GM18519 (cell line): ENCODE data around the gene NUDT2.
"Not testable (repeated sequence)": the region's sequence is repeated elsewhere in the genome, so short reads cannot be mapped to it uniquely, and the experiment has no call there.

Experiments used
- ATAC-seq: cut with Tn5 transposase; IDR thresholded peaks from one replicate; pipeline ENCODE4 v1.9.1; 2021; ENCODE audit warnings: mild to moderate bottlenecking, moderate library complexity; ENCODE audit not compliant: unreplicated experiment, low FRiP score

NUDT2 gene

GRCh38 chr9:34328987-34329832 is at the start of gene NUDT2, which contains the start of gene KIF24:
TSS of gene NUDT2 (plus strand) at chr9:34329569. CDS start at chr9:34339040, 9,471 bp downstream.
TSS of gene KIF24 (minus strand) at chr9:34329268. CDS start at chr9:34311346, 17,922 bp downstream.
- ATAC-seq: peak; percentile 86

DNA sequence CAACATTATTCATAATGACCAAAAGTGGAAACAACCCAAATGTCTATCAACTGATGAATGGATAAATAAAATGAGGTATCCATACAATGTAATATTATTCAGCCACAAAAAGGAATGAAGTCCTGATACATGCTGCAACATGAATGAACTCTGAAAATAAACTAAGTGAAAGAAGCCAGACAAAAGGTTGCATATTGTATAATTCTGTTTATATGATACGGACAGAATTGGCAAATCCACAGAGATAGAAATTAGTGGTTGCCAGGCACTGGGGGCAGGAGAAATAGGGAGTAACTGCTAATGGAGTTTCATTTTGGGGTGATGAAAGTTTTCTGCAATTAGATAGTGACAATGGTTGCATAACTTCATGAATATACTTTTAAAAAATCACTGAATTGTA is 47.3 kb upstream of the NUDT2 start:
- no peak for ATAC-seq

DNA sequence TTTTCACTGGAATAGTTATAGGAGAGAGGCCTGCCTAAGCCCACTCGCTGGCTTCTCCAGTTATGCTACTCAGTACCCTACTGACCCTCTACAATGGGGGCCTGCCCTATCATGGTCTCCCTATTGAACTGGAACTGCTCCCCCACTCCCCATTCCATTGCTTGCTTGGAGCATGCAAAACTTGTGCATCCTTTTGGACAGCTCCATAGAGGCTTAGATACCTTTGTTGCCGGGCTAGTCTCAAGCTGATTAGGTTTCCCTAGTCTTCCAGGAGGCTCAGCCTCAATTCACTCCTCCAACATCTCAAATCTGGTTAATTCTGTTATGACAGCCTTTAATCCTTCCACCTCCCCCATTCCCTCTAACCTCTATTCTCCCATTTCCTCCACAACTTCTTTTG is 40.2 kb upstream of the NUDT2 start:
- no peak for ATAC-seq

DNA sequence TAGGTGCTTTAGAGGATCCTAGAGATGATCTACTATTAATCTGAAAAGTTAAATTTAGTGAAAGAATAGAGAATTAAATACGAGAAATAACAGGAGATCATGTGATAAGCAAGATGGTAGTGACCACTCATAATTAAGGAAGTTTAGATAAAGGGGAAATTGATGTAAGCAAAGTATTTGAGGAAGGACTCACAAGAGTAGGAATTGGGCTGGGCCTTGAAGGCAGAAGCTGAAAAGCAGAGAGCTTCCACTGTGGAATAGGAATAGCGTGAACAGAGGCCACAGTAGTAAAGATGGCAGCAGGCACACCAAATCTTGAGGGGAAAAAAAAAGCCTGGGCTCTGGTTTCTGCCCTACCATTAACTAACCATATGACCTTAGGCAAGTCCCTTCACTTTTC is 38.3 kb upstream of the NUDT2 start:
- no peak for ATAC-seq

DNA sequence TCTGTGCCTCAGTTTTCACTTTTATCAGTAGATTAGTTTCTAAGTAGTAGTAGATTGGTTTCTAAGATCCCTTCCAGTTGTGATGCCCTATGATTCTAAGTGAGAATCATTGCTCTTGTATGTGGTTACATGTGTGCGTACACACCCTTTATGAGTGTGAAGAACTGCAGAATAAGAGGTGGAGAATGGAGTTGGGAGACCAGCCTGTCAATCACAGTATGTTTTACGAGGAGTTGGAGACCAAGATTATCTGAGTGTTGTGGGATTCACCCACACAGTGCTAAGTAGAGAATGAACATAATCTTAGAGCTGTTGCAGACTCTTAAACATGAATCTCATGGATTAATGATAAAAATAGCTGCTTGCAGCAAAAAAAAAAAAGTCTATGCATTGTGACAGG is 37.9 kb upstream of the NUDT2 start:
- ATAC-seq: no peak

GRCh38 chr9:34292552-34292951 is 36.8 kb upstream of the NUDT2 start:
- ATAC-seq: no peak

GRCh38 chr9:34301064-34301463 is 28.3 kb upstream of the NUDT2 start:
- ATAC-seq: not testable (repeated sequence)

- not testable (repeated sequence) for ATAC-seq
These were observed 21.1 kb upstream of the NUDT2 start for GRCh38 chr9:34308316-34308715.

DNA sequence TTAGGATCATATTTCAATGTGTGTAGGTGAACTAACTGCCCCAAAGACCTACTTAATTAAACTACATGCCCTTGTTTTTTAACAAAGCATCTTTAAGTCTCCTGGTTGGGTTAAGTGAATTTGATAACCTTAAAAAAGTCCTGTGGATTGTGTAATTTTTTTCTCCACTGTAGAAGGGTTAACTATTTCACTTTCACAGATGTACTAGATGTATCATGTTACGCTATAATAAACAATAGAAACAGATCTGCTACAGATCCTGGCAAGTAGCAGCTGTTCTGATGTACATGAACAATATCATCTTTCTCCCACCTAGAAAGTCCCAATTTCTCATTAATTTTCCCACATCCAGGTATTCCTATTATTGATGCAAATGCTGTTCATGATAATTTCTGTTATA is 19.2 kb upstream of the NUDT2 start:
- no peak for ATAC-seq

GRCh38 chr9:34311499-34312185 is 17.7 kb upstream of the NUDT2 start:
- no peak for ATAC-seq

DNA sequence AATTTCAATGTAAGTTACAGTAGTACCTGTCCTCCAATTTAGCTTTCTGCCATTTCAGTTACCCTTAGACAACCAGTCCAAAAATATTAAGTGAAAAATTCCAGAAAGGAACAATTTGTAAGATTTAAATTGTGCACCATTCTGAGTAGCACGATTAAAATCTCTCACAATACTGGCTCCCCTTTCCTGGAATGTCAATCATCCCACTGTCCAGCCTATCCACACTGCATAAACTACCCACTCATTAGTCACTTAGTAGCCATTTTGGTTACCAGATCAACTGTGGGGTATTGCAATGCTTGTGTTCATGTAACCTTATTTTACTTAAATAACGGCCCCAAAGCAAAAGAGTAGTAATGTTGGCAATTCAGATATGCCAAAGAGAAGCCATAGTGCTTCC is 11.9 kb upstream of the NUDT2 start:
- no peak for ATAC-seq

GRCh38 chr9:34318163-34318790 is 11.1 kb upstream of the NUDT2 start:
- ATAC-seq: no peak

- no peak for ATAC-seq
These were observed 7.9 kb upstream of the NUDT2 start for GRCh38 chr9:34321451-34321850.

GRCh38 chr9:34322899-34323591 is 6.3 kb upstream of the NUDT2 start:
- ATAC-seq: no peak

GRCh38 chr9:34326690-34327089 is 2.7 kb upstream of the NUDT2 start:
- ATAC-seq: no peak

- ATAC-seq: no peak
These were observed 826 bp upstream of the NUDT2 start for GRCh38 chr9:34328500-34328986.

GRCh38 chr9:34331196-34331595 is 1.8 kb downstream of the NUDT2 start:
- ATAC-seq: no peak

DNA sequence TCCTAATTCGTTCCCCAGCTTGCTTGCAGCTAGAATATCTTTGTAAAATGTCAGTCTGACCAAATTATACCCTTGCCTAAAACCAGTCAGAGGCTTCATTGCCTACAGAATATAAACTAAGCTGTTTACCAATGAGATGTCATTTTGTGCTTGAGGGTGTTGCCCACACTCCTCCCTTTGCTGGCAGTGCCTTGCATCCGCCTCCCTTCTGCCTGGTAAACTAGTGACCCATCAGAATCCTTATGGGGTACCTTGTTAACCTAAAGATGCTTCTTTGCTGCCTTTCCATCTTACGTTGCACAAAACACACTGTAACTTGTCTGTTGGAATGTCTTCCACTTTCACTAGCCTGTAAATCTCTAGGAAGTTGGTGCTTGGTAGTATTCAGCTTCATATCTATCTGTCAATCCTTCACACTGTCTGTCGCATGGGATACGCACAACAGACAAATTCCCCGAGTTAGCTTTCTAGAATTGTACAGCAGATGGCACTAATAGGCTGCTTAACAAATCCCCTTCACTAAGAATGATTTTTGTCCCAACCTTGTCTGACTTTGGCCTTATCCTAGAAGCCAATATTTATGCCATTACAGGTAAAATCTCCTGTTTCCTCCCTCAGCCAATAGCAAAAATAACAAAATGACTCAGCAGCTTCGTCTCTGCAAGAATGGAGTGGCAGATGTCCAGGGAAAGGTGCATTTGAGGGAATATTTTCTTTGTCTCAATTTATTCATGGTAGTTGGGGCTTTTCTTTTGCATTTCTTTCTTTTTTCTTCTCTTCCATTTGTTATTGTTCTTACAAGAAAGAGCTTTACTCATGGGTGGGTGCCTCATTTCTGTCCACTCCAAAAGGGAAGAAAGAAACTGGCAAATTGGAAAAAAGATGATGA is 3.0 kb downstream of the NUDT2 start:
- no peak for ATAC-seq

GRCh38 chr9:34333836-34334235 is 4.5 kb downstream of the NUDT2 start:
- ATAC-seq: no peak
